HG02642 (cell line): ENCODE results near the gene ACAD8.
A peak's percentile ranks its signal among the peaks of the same experiment; 100 is the strongest.
"Not testable (repeated sequence)": the region's sequence is repeated elsewhere in the genome, so short reads cannot be mapped to it uniquely, and the experiment has no call there.

Experiments
- ATAC-seq: cut with Tn5 transposase; IDR thresholded peaks from one replicate; pipeline ENCODE4 v1.9.1; 2021; ENCODE audit warnings: mild to moderate bottlenecking; ENCODE audit not compliant: unreplicated experiment, poor library complexity

ACAD8 gene

GRCh38 chr11:134237557-134237922 lies 15.8 kb upstream of the ACAD8 start:
- no peak for ATAC-seq

- no peak for ATAC-seq
These were observed 14.4 kb upstream of the ACAD8 start for GRCh38 chr11:134238956-134239355.

- no peak for ATAC-seq
These were observed 12.8 kb upstream of the ACAD8 start for GRCh38 chr11:134240592-134240991.

GRCh38 chr11:134242376-134242775 lies 11.0 kb upstream of the ACAD8 start:
- ATAC-seq, result no peak

- no peak for ATAC-seq
These were observed 9.5 kb upstream of the ACAD8 start for GRCh38 chr11:134243913-134244312.

GRCh38 chr11:134244593-134244992 lies 8.8 kb upstream of the ACAD8 start:
- no peak for ATAC-seq

- ATAC-seq, result no peak
These were observed 7.9 kb upstream of the ACAD8 start for GRCh38 chr11:134245434-134245833.

- ATAC-seq, result no peak
These were observed 7.3 kb upstream of the ACAD8 start for GRCh38 chr11:134246100-134246499.

GRCh38 chr11:134246678-134247077 lies 6.7 kb upstream of the ACAD8 start:
- ATAC-seq, result no peak

- no peak for ATAC-seq
These were observed 4.4 kb upstream of the ACAD8 start for GRCh38 chr11:134248910-134249480.

- no peak for ATAC-seq
These were observed 3.1 kb upstream of the ACAD8 start for GRCh38 chr11:134250246-134250645.

- ATAC-seq, result no peak
These were observed 2.7 kb upstream of the ACAD8 start for GRCh38 chr11:134250675-134251074.

- peak; percentile 30 for ATAC-seq
These were observed 801 bp upstream of the ACAD8 start for GRCh38 chr11:134252346-134253187.

- no peak for ATAC-seq
These were observed 1.2 kb downstream of the ACAD8 start for GRCh38 chr11:134254433-134255183.

GRCh38 chr11:134255184-134255561 lies 1.8 kb downstream of the ACAD8 start:
- not testable (repeated sequence) for ATAC-seq

GRCh38 chr11:134257101-134257500 lies 3.7 kb downstream of the ACAD8 start:
- no peak for ATAC-seq

GRCh38 chr11:134258577-134258976 lies 5.2 kb downstream of the ACAD8 start:
- no peak for ATAC-seq

GRCh38 chr11:134260503-134260902 lies 7.1 kb downstream of the ACAD8 start:
- no peak for ATAC-seq

- ATAC-seq, result no peak
These were observed 7.6 kb downstream of the ACAD8 start for GRCh38 chr11:134260983-134261382.

- ATAC-seq, result no peak
These were observed 8.5 kb downstream of the ACAD8 start for GRCh38 chr11:134261626-134262488.
